CD8-positive, alpha-beta memory T cell (primary cell): ENCODE measurements around the gene ARHGEF28. TPM values are rescaled to one million over a fixed set of nuclear protein-coding genes. Genes with fewer than 3 reads are reported as not detected.

Source experiments
- CTCF ChIA-PET: fragments of 350-600 bp; sonication (Branson Sonifier 250); formaldehyde crosslinking; loops from one replicate; lab custom pipeline; 2021; ENCODE audit warnings: antibody characterized with exemption; lab: Charles Lee
- POLR2A ChIA-PET: fragments of 350-600 bp; sonication (Branson Sonifier 250); formaldehyde crosslinking; loops from one replicate; lab custom pipeline; 2021; ENCODE audit warnings: antibody characterized with exemption; lab: Charles Lee
- DNase-seq, 5 donors: peaks; one replicate each; pipeline versions ENCODE4 v3.0.0 to v3.0.0-alpha.2; 2020 to 2022; ENCODE audit warnings: mixed read lengths in 1 of 5
- H3K27ac ChIP-seq: one replicate; pipeline ENCODE4 v1.7.0; 2013; ENCODE audit warnings: low read depth, mild to moderate bottlenecking, low read length, moderate library complexity
- H3K27me3 ChIP-seq: 2 replicates; pipeline ENCODE4 v1.7.0; 2013; ENCODE audit warnings: low read length, mild to moderate bottlenecking; ENCODE audit not compliant: insufficient read depth, poor library complexity, severe bottlenecking
- H3K36me3 ChIP-seq: 2 replicates; pipeline ENCODE4 v1.7.0; 2013; ENCODE audit warnings: mild to moderate bottlenecking, low read length, moderate library complexity; ENCODE audit not compliant: insufficient read depth
- H3K4me1 ChIP-seq: 2 replicates; pipeline ENCODE4 v1.7.0; 2013; ENCODE audit warnings: mild to moderate bottlenecking, low read length, moderate library complexity; ENCODE audit not compliant: insufficient read depth
- H3K4me3 ChIP-seq: 2 replicates; pipeline ENCODE4 v1.7.0; 2013; ENCODE audit warnings: mild to moderate bottlenecking, low read length
- H3K9me3 ChIP-seq: 2 replicates; pipeline ENCODE4 v1.7.0; 2013; ENCODE audit warnings: mild to moderate bottlenecking, low read length
- H3K27ac Mint-ChIP-seq, 8 donors: one replicate each; pipeline ENCODE4 v1.8.0; 2020 to 2021; ENCODE audit warnings: mixed read lengths in 8 of 8, mild to moderate bottlenecking in 6 of 8, inconsistent platforms in 3 of 8, moderate library complexity in 3 of 8
- H3K27me3 Mint-ChIP-seq, 2 donors: one replicate each; pipeline ENCODE4 v1.8.0; 2020 to 2021; ENCODE audit warnings: mixed read lengths in 2 of 2, mild to moderate bottlenecking in 1 of 2, moderate library complexity in 1 of 2
- H3K36me3 Mint-ChIP-seq, 3 donors: one replicate each; pipeline ENCODE4 v1.8.0; 2020 to 2021; ENCODE audit warnings: mixed read lengths in 3 of 3, inconsistent platforms in 1 of 3, mild to moderate bottlenecking in 1 of 3
- H3K4me1 Mint-ChIP-seq, 3 donors: one replicate each; pipeline ENCODE4 v1.8.0; 2020 to 2021; ENCODE audit warnings: mixed read lengths in 3 of 3, inconsistent platforms in 1 of 3, mild to moderate bottlenecking in 1 of 3
- H3K4me3 Mint-ChIP-seq, 7 donors: one replicate each; pipeline ENCODE4 v1.8.0; 2020 to 2021; ENCODE audit warnings: mixed read lengths in 7 of 7, mild to moderate bottlenecking in 6 of 7, moderate library complexity in 4 of 7, inconsistent platforms in 2 of 7
- H3K9me3 Mint-ChIP-seq, 5 donors: one replicate each; pipeline ENCODE4 v1.8.0; 2020 to 2022; ENCODE audit warnings: mixed read lengths in 5 of 5, mild to moderate bottlenecking in 3 of 5, moderate library complexity in 2 of 5, inconsistent platforms in 1 of 5
- polyA plus RNA-seq: library from polyadenylated mRNA; unstranded; fragments of 300-500 nt; fragmentation: Illumina TruSeq; gene quantifications from one replicate; pipeline ENCODE4 v1.2.3, GENCODE V29; 2021
- total RNA-seq, 2 experiments: library from RNA; stranded (reverse); gene quantifications; one replicate each; pipeline ENCODE4 v1.2.3, GENCODE V29; 2021

ARHGEF28 gene
- total and polyA plus RNA-seq, 3 experiments from 2014 or later = 0.24 to 0.28 (median 0.27) TPM

DNA sequence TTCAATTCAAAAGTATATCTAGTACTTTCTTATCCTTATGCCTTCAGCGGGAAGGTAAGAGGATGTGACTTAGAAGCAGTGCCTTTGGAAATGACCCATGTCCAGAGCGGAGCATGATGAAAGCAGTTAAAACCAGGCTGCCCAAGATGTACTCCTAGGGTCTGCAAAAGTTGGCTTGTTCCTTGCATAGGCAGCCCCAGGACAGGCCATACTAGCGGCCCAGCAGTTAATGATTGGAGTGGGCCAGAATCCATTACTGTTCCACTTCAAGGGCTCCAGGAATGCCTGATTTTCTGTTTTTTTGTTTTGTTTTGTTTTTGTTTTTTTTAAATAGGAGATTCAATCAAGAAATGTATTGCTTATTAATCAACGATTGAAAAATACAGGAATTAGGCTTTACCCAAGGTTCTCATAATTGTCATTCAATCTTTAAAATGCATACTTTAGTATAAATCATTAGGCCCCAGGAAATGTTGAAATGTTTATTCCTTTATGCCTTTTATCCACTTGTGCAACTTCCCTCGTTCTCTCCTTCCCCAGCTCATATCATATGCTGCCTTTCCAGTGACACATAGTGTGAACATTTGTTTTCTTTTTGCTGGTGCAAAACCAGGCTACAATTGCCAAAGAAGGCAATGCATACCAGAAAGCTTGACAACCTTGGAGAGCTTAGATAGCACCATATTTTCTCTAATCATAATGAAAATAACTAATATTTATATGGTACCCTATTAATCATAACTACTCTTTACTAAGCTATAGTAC lies 190.8 kb downstream of the ARHGEF28 start:
- Histone ChIP-seq H3K27me3 (no peaks in the 10 kb centered on the region), H3K9me3 (no peaks in the 10 kb centered on the region), H3K4me3 (no peak overlapping the region), H3K27ac (no peak overlapping the region), H3K36me3 (no peaks in the 10 kb centered on the region), H3K4me1 (no peaks in the 10 kb centered on the region)
- no peak for DNase-seq
- peaks cover 0 to 1% (median 0%) of the 10 kb centered on the region in 3 donors for H3K36me3 Mint-ChIP-seq
- H3K9me3 Mint-ChIP-seq = no peaks in the 10 kb centered on the region
- H3K4me1 Mint-ChIP-seq = no peaks in the 10 kb centered on the region
- no peak overlapping the region for H3K4me3 Mint-ChIP-seq
- POLR2A ChIA-PET = no interaction called here
- peaks cover 4 to 18% of the 10 kb centered on the region in 2 donors for H3K27me3 Mint-ChIP-seq
- no peak overlapping the region for H3K27ac Mint-ChIP-seq
- CTCF ChIA-PET = no interaction called here

DNA sequence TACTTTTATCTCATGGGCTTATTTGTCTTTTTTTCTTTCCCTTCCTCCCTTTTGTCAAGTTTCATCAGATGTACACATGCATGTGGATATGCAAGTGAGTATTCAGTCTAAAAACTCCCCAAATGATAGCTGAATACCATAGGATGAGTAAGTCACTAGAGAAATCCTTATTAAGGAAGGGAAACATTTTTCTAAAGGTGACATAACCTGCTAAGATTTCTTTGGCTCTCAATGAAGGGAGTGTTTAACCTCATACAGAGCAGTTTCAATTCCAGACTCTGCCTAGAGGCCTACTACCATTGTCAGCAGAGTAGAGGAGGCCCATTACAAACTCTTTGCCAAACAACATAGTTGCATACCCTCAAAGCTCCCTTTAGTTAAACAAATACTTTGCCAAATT lies 192.4 kb downstream of the ARHGEF28 start:
- Mint-ChIP-seq H3K27ac (peak overlapping the region in 1 of 8 donors; percentile 42), H3K4me3 (no peak overlapping the region), H3K9me3 (no peaks in the 10 kb centered on the region), H3K36me3 (no peaks in the 10 kb centered on the region), H3K27me3 (peaks cover 4 to 10% of the 10 kb centered on the region in 2 donors), H3K4me1 (no peaks in the 10 kb centered on the region)
- Histone ChIP-seq H3K4me1 (no peaks in the 10 kb centered on the region), H3K9me3 (no peaks in the 10 kb centered on the region), H3K27me3 (no peaks in the 10 kb centered on the region), H3K36me3 (no peaks in the 10 kb centered on the region), H3K4me3 (no peak overlapping the region), H3K27ac (no peak overlapping the region)
- POLR2A ChIA-PET = no interaction called here
- DNase-seq = no peak
- CTCF ChIA-PET = interaction anchor here (1.8 kb wide), 1 partner anchor 9 kb away, joined by 5 read pairs; no protein-coding TSS in a partner anchor

DNA sequence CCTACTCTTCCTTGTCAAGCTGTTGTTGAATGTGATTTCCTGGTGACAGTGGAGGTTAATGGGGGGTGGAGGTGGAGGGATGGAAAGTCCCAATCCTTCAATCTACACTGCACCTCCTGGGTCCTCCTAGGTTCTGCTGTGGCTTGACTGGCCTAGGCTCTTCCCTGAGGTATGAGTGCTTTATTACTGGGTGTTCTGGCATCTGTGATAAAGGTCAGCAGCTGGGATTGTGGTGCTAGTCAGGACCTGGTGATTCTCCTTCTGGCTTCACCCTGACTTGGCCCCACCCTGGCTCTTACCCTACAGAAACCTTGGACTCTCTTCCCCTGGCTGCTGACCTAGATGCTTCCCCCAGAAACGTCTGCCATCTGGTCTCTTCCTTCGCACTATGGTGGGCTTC lies 194.3 kb downstream of the ARHGEF28 start:
- H3K27ac ChIP-seq = no peak overlapping the region
- ChIA-PET POLR2A (no interaction called here), CTCF (no interaction called here)
- no peaks in the 10 kb centered on the region for H3K4me1 ChIP-seq
- Mint-ChIP-seq H3K27ac (no peak overlapping the region), H3K27me3 (peaks cover 7 to 9% of the 10 kb centered on the region in 2 donors), H3K36me3 (no peaks in the 10 kb centered on the region), H3K4me3 (no peak overlapping the region), H3K4me1 (no peaks in the 10 kb centered on the region), H3K9me3 (no peaks in the 10 kb centered on the region)
- no peak overlapping the region for H3K4me3 ChIP-seq
- H3K27me3 ChIP-seq = no peaks in the 10 kb centered on the region
- no peak for DNase-seq
- H3K9me3 ChIP-seq = no peaks in the 10 kb centered on the region
- H3K36me3 ChIP-seq = no peaks in the 10 kb centered on the region

DNA sequence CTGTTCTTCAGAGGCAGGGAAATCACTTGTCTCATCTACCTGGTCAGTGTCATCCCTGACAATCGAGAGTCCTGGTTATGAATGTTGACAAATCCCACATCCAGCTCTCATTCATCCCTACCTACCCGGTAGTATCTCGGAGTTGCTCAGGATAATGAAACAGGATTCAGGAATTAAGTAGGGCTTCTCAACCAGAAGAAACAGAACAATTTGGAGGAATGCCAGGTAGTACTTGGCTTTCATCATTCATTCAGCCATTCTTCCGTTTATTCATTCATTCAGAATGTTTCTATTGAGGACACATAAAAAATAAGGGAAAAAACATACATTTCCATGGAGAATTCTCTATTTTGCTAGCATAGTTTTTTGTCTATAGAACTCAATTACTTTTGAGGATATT lies 195.0 kb downstream of the ARHGEF28 start:
- no peaks in the 10 kb centered on the region for H3K4me1 ChIP-seq
- no peak overlapping the region for H3K4me3 Mint-ChIP-seq
- no peak overlapping the region for H3K27ac ChIP-seq
- no peaks in the 10 kb centered on the region for H3K27me3 ChIP-seq
- H3K4me3 ChIP-seq = no peak overlapping the region
- H3K27ac Mint-ChIP-seq = no peak overlapping the region
- no peaks in the 10 kb centered on the region for H3K9me3 Mint-ChIP-seq
- CTCF ChIA-PET = no interaction called here
- H3K4me1 Mint-ChIP-seq = no peaks in the 10 kb centered on the region
- H3K27me3 Mint-ChIP-seq = peaks cover 7 to 9% of the 10 kb centered on the region in 2 donors
- no peaks in the 10 kb centered on the region for H3K36me3 Mint-ChIP-seq
- POLR2A ChIA-PET = no interaction called here
- DNase-seq = no peak
- no peaks in the 10 kb centered on the region for H3K36me3 ChIP-seq
- no peaks in the 10 kb centered on the region for H3K9me3 ChIP-seq

DNA sequence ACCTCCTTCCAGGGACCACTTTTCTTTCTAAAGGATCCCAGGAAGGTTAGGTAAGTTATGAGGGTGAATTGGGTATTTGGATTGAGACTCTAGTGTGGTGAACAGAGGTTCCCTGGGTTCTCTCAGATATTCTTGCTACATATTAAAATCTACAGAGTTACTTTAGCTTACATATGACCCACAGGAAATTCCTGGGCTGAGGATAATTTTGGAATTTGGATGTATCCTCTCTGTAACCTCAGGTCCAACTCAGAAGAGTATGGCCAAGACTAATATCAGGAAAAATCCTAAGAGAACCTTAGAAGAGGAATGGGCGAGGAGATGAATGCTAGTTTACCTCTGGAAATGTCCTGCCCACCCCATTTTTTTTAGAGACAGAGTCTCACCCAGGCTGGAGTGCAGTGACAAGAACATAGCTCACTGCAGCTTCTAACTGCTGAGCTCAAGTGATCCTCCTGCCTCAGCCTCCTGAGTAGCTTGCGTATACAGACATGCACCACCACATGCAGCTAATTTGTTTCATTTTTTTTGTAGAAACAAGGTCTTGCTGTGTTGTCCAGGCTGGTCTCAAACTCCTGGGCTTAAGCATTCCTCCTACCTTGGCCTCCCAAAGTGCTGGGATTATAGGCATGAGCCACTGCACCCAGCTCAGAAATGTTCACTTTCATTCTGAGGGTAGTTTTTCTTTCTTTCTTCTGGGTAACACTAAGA lies 196.4 kb downstream of the ARHGEF28 start:
- Histone ChIP-seq H3K27me3 (no peaks in the 10 kb centered on the region), H3K36me3 (no peaks in the 10 kb centered on the region), H3K9me3 (no peaks in the 10 kb centered on the region), H3K27ac (no peak overlapping the region), H3K4me3 (no peak overlapping the region), H3K4me1 (no peaks in the 10 kb centered on the region)
- H3K4me1 Mint-ChIP-seq = no peaks in the 10 kb centered on the region
- no peak overlapping the region for H3K27ac Mint-ChIP-seq
- H3K27me3 Mint-ChIP-seq = peaks cover 7 to 9% of the 10 kb centered on the region in 2 donors
- no peak overlapping the region for H3K4me3 Mint-ChIP-seq
- no peaks in the 10 kb centered on the region for H3K36me3 Mint-ChIP-seq
- DNase-seq = no peak
- no peaks in the 10 kb centered on the region for H3K9me3 Mint-ChIP-seq
- ChIA-PET POLR2A (no interaction called here), CTCF (no interaction called here)

DNA sequence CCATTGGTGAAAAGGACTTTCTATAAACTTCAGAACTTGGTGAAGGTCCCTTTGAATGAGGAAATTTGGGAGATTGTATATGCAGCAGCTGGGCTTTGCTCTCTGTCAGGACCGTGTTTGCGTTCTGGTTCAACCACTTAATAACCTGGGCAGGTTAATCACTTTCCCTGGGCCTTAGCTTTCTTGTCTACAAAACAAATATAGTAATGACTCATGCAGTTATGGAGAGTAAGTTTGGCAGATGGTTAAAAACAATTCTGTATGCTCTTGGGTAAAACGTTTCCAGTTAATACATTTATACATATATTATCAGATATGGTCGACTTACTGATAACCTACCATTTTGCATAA lies 197.0 kb downstream of the ARHGEF28 start:
- Histone ChIP-seq H3K27me3 (no peaks in the 10 kb centered on the region), H3K4me1 (no peaks in the 10 kb centered on the region), H3K9me3 (no peaks in the 10 kb centered on the region), H3K36me3 (no peaks in the 10 kb centered on the region), H3K27ac (no peak overlapping the region), H3K4me3 (no peak overlapping the region)
- ChIA-PET POLR2A (no interaction called here), CTCF (no interaction called here)
- DNase-seq = no peak
- Mint-ChIP-seq H3K9me3 (no peaks in the 10 kb centered on the region), H3K27ac (no peak overlapping the region), H3K27me3 (peaks cover 7 to 9% of the 10 kb centered on the region in 2 donors), H3K4me3 (no peak overlapping the region), H3K4me1 (no peaks in the 10 kb centered on the region), H3K36me3 (no peaks in the 10 kb centered on the region)

DNA sequence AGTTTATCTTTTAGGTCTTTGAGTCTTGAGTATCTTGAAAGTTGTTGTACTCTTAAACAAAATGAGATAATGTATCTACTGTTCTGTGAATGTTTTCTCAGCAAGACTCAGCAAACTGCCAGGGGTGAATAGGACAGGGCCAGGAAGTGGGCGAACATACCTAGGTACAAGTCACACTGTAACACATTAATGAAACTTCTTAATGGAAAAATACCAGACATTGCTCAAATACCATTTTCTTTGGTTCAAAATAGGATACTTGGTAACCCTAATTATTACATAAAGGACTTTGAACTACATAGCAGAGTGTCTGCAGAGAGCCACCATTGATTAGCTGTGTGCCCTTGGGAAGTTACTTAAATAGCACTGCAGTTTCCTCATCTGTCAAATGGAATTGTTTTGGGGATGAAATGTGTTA lies 197.5 kb downstream of the ARHGEF28 start:
- H3K4me3 Mint-ChIP-seq = no peak overlapping the region
- Histone ChIP-seq H3K9me3 (no peaks in the 10 kb centered on the region), H3K27me3 (no peaks in the 10 kb centered on the region), H3K36me3 (no peaks in the 10 kb centered on the region), H3K4me1 (no peaks in the 10 kb centered on the region), H3K27ac (no peak overlapping the region), H3K4me3 (no peak overlapping the region)
- H3K9me3 Mint-ChIP-seq = no peaks in the 10 kb centered on the region
- CTCF ChIA-PET = no interaction called here
- no peak overlapping the region for H3K27ac Mint-ChIP-seq
- POLR2A ChIA-PET = no interaction called here
- no peak for DNase-seq
- peaks cover 7 to 9% of the 10 kb centered on the region in 2 donors for H3K27me3 Mint-ChIP-seq
- no peaks in the 10 kb centered on the region for H3K4me1 Mint-ChIP-seq
- H3K36me3 Mint-ChIP-seq = no peaks in the 10 kb centered on the region

DNA sequence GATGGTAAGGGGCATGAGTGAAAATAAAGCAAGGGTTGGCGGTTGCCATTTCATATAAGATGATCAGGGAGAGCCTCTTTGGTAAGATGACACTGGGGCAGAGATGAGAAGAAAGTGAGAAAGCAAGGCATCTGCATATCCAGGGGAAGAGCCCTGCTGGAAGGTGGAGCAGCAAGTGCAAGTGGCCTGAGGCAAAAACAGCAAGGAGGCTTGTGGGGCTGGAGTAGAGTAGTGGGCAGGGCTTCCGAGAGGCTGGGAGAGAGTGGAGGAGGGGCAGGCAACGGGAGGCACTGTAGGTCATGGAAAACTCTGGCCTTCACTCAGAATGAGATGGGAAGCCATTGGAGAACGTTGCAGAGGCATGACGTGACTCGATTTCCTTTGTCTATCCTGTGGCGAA lies 199.2 kb downstream of the ARHGEF28 start:
- ChIA-PET POLR2A (no interaction called here), CTCF (no interaction called here)
- no peaks in the 10 kb centered on the region for H3K36me3 ChIP-seq
- no peaks in the 10 kb centered on the region for H3K9me3 ChIP-seq
- H3K4me1 ChIP-seq = no peaks in the 10 kb centered on the region
- DNase-seq = no peak
- H3K27ac ChIP-seq = no peak overlapping the region
- H3K4me3 ChIP-seq = no peak overlapping the region
- Mint-ChIP-seq H3K27ac (no peak overlapping the region), H3K36me3 (no peaks in the 10 kb centered on the region), H3K4me3 (no peak overlapping the region), H3K4me1 (no peaks in the 10 kb centered on the region), H3K27me3 (peaks cover 7 to 9% of the 10 kb centered on the region in 2 donors), H3K9me3 (no peaks in the 10 kb centered on the region)
- no peaks in the 10 kb centered on the region for H3K27me3 ChIP-seq
